ENCODE data around the gene TRIM37. TPM values are rescaled to one million over a fixed set of nuclear protein-coding genes. Genes with fewer than 3 reads are reported as not detected.

The TRIM37 gene
- total RNA-seq, 1 experiment from 2014 or later = 38.9 TPM

DNA sequence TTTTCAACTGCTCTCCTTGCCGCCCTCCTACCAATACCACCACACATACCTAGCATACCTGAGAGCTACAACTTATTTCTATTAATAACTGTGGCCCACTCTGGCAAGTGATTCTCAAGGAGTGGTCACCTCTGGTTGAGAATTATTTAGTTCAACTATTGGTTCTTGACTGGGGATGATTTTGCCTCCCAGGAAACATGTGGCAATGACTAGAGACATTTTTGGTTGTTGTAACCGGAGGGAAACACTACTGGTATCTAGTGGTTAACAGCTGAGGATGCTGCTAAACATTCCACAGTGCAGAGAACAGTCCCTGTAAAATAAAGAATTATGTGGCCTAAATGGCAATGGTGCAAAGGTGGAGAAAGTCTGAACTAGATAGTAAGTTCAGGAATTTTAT lies 96.7 kb downstream of the TRIM37 start:
- BruUV-seq (replicated peaks) = no TSS peak
- ChIA-PET CTCF (interaction anchor here (0.6 to 2.5 kb wide), 6 partner anchors 95 to 702 kb away, joined by 3 to 10 read pairs (median 4); no protein-coding TSS in a partner anchor), POLR2A (interaction anchor here (0.6 to 1.1 kb wide), 2 partner anchors 300 to 1068 kb away, joined by 3 read pairs; no protein-coding TSS in a partner anchor)
- intact Hi-C loops (cut with micrococcal nuclease) = no loop called here
- TF ChIP-seq, protein P1, sequence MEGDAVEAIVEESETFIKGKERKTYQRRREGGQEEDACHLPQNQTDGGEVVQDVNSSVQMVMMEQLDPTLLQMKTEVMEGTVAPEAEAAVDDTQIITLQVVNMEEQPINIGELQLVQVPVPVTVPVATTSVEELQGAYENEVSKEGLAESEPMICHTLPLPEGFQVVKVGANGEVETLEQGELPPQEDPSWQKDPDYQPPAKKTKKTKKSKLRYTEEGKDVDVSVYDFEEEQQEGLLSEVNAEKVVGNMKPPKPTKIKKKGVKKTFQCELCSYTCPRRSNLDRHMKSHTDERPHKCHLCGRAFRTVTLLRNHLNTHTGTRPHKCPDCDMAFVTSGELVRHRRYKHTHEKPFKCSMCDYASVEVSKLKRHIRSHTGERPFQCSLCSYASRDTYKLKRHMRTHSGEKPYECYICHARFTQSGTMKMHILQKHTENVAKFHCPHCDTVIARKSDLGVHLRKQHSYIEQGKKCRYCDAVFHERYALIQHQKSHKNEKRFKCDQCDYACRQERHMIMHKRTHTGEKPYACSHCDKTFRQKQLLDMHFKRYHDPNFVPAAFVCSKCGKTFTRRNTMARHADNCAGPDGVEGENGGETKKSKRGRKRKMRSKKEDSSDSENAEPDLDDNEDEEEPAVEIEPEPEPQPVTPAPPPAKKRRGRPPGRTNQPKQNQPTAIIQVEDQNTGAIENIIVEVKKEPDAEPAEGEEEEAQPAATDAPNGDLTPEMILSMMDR (IDR thresholded peaks at IDR 0.05; ENCODE audit: unreplicated experiment) = no peak
- Mint-ChIP-seq H3K9me3 (ENCODE audit: unreplicated experiment) (no peaks in the 10 kb centered on the region), H3K4me1 (ENCODE audit: insufficient read depth, unreplicated experiment) (no peaks in the 10 kb centered on the region), H3K36me3 (ENCODE audit: insufficient read depth, unreplicated experiment) (peaks cover 53% of the 10 kb centered on the region), H3K4me3 (ENCODE audit: unreplicated experiment) (no peak overlapping the region), H3K27ac (ENCODE audit: low read depth, unreplicated experiment) (no peak overlapping the region), H3K27me3 (ENCODE audit: insufficient read depth, unreplicated experiment) (no peaks in the 10 kb centered on the region)
- DNase-seq (ENCODE audit: unreplicated experiment) = no peak

DNA sequence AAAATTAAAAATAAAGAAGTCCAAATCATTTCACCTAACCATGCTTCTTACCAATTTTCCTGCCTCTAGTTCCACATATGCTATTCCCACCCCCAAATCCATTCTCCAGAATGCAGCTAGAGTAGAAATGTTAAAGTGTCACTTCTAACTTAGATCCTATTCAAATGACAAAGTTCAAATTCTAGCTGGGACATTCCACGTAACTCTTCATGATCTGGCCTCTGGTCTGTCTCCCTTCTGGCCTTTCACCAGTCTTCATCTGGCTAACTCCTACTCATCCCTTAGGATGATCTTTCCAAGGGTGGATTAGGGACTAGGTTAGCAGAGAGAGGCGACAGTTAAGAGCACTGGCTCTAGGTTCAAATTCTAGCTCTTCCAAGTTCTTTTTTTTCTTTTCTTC lies 97.9 kb downstream of the TRIM37 start:
- no peak overlapping the region for H3K4me3 Mint-ChIP-seq (ENCODE audit: unreplicated experiment)
- ChIA-PET POLR2A (interaction anchor here (0.6 to 0.7 kb wide), 2 partner anchors 37 to 433 kb away, joined by 3 read pairs; no protein-coding TSS in a partner anchor), CTCF (no interaction called here)
- intact Hi-C loops (cut with micrococcal nuclease) = no loop called here
- no peaks in the 10 kb centered on the region for H3K27me3 Mint-ChIP-seq (ENCODE audit: insufficient read depth, unreplicated experiment)
- BruUV-seq (replicated peaks) = no TSS peak
- TF ChIP-seq, protein P1 (IDR thresholded peaks at IDR 0.05; ENCODE audit: unreplicated experiment) = no peak
- H3K9me3 Mint-ChIP-seq (ENCODE audit: unreplicated experiment) = no peaks in the 10 kb centered on the region
- H3K36me3 Mint-ChIP-seq (ENCODE audit: insufficient read depth, unreplicated experiment) = peaks cover 41% of the 10 kb centered on the region
- H3K27ac Mint-ChIP-seq (ENCODE audit: low read depth, unreplicated experiment) = no peak overlapping the region
- DNase-seq (ENCODE audit: unreplicated experiment) = no peak
- H3K4me1 Mint-ChIP-seq (ENCODE audit: insufficient read depth, unreplicated experiment) = no peaks in the 10 kb centered on the region

DNA sequence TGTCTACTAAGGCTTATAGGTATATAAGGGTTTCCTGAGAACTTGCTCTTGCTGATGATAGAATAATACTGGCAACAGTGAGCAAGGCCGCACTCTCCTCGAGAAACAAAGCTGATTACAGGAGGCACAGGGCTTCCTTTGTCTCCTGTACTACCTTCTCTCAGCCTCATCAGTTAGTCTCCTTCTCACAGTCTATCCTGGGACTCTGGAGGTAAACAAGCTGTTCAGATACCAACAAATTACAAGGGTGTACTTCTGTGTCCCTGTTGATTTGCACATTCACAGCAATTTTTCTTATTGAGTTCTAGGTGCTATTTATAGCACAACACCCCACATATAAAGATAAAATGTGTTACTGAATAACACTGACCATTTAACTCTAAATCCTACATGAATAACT lies 98.7 kb downstream of the TRIM37 start:
- TF ChIP-seq, protein P1 (IDR thresholded peaks at IDR 0.05; ENCODE audit: unreplicated experiment) = no peak
- ChIA-PET POLR2A (interaction anchor here (0.9 kb wide), 1 partner anchor 297 kb away, joined by 3 read pairs; no protein-coding TSS in a partner anchor), CTCF (interaction anchor here (1.0 kb wide), 1 partner anchor 489 kb away, joined by 3 read pairs; no protein-coding TSS in a partner anchor)
- Mint-ChIP-seq H3K27ac (ENCODE audit: low read depth, unreplicated experiment) (no peak overlapping the region), H3K4me3 (ENCODE audit: unreplicated experiment) (no peak overlapping the region), H3K36me3 (ENCODE audit: insufficient read depth, unreplicated experiment) (peaks cover 41% of the 10 kb centered on the region), H3K27me3 (ENCODE audit: insufficient read depth, unreplicated experiment) (no peaks in the 10 kb centered on the region), H3K9me3 (ENCODE audit: unreplicated experiment) (no peaks in the 10 kb centered on the region), H3K4me1 (ENCODE audit: insufficient read depth, unreplicated experiment) (no peaks in the 10 kb centered on the region)
- BruUV-seq (replicated peaks) = no TSS peak
- no peak for DNase-seq (ENCODE audit: unreplicated experiment)
- intact Hi-C loops (cut with micrococcal nuclease) = no loop called here

DNA sequence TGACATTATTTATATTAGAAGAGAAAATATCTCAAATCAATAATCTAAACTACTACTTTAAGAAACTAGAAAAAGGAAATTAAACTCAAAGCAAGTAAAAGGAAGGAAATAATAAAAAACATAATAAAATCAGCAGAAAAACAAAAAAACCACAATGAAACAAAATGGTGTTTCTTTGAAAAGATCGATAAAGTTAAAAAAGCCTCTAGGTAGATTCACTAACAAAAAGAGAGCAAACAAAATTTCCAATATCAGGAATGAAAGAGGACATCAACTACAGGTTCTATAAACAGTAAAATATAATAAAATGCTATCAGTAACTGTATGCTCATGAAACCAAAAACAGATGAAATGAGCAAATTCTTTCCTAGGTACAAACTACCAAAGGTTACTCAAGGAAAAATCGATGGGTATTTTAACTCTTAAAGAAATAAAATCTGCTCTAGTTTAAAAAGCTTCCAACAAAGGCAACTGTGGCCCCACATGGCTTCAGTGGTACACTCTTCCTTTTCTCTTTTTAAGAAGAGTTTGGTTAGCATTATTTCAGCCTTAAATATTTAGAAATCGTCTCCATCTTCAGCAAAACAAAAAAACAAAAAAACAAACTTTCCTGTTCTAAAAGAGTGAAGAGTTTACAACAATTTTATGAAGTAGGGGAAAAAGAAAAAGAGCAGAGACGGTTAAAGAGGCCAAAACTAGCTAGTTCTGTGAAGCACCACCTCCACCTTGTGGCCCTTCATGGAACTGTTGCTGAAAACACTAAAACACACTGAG lies 102.2 kb downstream of the TRIM37 start:
- POLR2A ChIA-PET = interaction anchor here (0.5 to 1.3 kb wide), 6 partner anchors 294 to 486 kb away, joined by 3 to 19 read pairs (median 4); no protein-coding TSS in a partner anchor
- H3K4me3 Mint-ChIP-seq (ENCODE audit: unreplicated experiment) = no peak overlapping the region
- H3K9me3 Mint-ChIP-seq (ENCODE audit: unreplicated experiment) = no peaks in the 10 kb centered on the region
- H3K4me1 Mint-ChIP-seq (ENCODE audit: insufficient read depth, unreplicated experiment) = no peaks in the 10 kb centered on the region
- intact Hi-C loops (cut with micrococcal nuclease) = loop anchor here (1.0 kb wide), 3 partner anchors 293 to 486 kb away; no protein-coding TSS in a partner anchor
- H3K27ac Mint-ChIP-seq (ENCODE audit: low read depth, unreplicated experiment) = peak overlapping the region; percentile 19
- CTCF ChIA-PET = interaction anchor here (0.6 to 5.5 kb wide), 20 partner anchors 10 to 1438 kb away, joined by 3 to 73 read pairs (median 4); no protein-coding TSS in a partner anchor
- peak; percentile 75 for DNase-seq (ENCODE audit: unreplicated experiment)
- TF ChIP-seq, protein P1 (IDR thresholded peaks at IDR 0.05; ENCODE audit: unreplicated experiment) = peak; percentile 95
- BruUV-seq (replicated peaks) = no TSS peak
- H3K27me3 Mint-ChIP-seq (ENCODE audit: insufficient read depth, unreplicated experiment) = no peaks in the 10 kb centered on the region
- peaks cover 40% of the 10 kb centered on the region for H3K36me3 Mint-ChIP-seq (ENCODE audit: insufficient read depth, unreplicated experiment)
